H9 (cell line): ENCODE results near the gene EPHA4. TPM values are rescaled to one million over a fixed set of nuclear protein-coding genes. Genes with fewer than 3 reads are reported as not detected.
A peak's percentile ranks its signal among the peaks of the same experiment; 100 is the strongest.
"Not testable (repeated sequence)": the region's sequence is repeated elsewhere in the genome, so short reads cannot be mapped to it uniquely, and the experiment has no call there.

ENCODE experiments used
- DNase-seq: peaks from one replicate; pipeline ENCODE4 v3.0.0-alpha.2; 2017
- H2AFZ ChIP-seq: one replicate; pipeline ENCODE4 v1.6.1; 2013; ENCODE audit warnings: mild to moderate bottlenecking, low read length, control low read depth, moderate library complexity
- H2AK5ac ChIP-seq: 2 replicates; pipeline ENCODE4 v1.6.1; 2013; ENCODE audit warnings: low read length, control low read depth, mixed read lengths; ENCODE audit not compliant: insufficient read length
- H2BK120ac ChIP-seq: one replicate; pipeline ENCODE4 v1.6.1; 2013; ENCODE audit warnings: low read depth, mild to moderate bottlenecking, low read length, control low read depth, inconsistent platforms; ENCODE audit not compliant: poor library complexity, severe bottlenecking
- H2BK12ac ChIP-seq: 2 replicates; pipeline ENCODE4 v1.6.1; 2013; ENCODE audit warnings: low read length, control low read depth, mixed read lengths, low read depth; ENCODE audit not compliant: insufficient read length
- H2BK15ac ChIP-seq: 2 replicates; pipeline ENCODE4 v1.6.1; 2013; ENCODE audit warnings: low read depth, low read length, control low read depth
- H2BK20ac ChIP-seq: one replicate; pipeline ENCODE4 v1.6.1; 2013; ENCODE audit warnings: low read depth, mild to moderate bottlenecking, low read length, control low read depth, inconsistent platforms; ENCODE audit not compliant: poor library complexity, severe bottlenecking
- H2BK5ac ChIP-seq: 2 replicates; pipeline ENCODE4 v1.6.1; 2013; ENCODE audit warnings: low read length, control low read depth, mixed read lengths; ENCODE audit not compliant: insufficient read length
- H3K14ac ChIP-seq: 2 replicates; pipeline ENCODE4 v1.6.1; 2013; ENCODE audit warnings: low read length, control low read depth; ENCODE audit not compliant: insufficient read depth
- H3K18ac ChIP-seq: 2 replicates; pipeline ENCODE4 v1.6.1; 2013; ENCODE audit warnings: low read depth, mild to moderate bottlenecking, mixed read lengths, low read length, control low read depth; ENCODE audit not compliant: insufficient read length
- H3K23ac ChIP-seq: 2 replicates; pipeline ENCODE4 v1.6.1; 2013; ENCODE audit warnings: low read length, control low read depth, mixed read lengths, low read depth; ENCODE audit not compliant: insufficient read length
- H3K23me2 ChIP-seq: 2 replicates; pipeline ENCODE4 v1.6.1; 2013; ENCODE audit warnings: low read depth, mild to moderate bottlenecking, mixed read lengths, low read length, control low read depth; ENCODE audit not compliant: insufficient read length, poor library complexity, severe bottlenecking
- H3K27ac ChIP-seq: 2 replicates; pipeline ENCODE4 v1.5.1; 2013; ENCODE audit warnings: low read length, control low read depth, mixed read lengths, low read depth; ENCODE audit not compliant: insufficient read length
- H3K27me3 ChIP-seq: 2 replicates; pipeline ENCODE4 v1.6.1; 2013; ENCODE audit warnings: low read length, control low read depth, inconsistent platforms; ENCODE audit not compliant: insufficient read depth
- H3K4ac ChIP-seq: 2 replicates; pipeline ENCODE4 v1.6.1; 2013; ENCODE audit warnings: low read depth, mild to moderate bottlenecking, control low read depth, inconsistent platforms, low read length, moderate library complexity
- H3K4me1 ChIP-seq: 2 replicates; pipeline ENCODE4 v1.6.1; 2013; ENCODE audit warnings: low read length, control low read depth, inconsistent platforms; ENCODE audit not compliant: insufficient read depth
- H3K4me2 ChIP-seq: 2 replicates; pipeline ENCODE4 v1.6.1; 2013; ENCODE audit warnings: low read length, control low read depth, mixed read lengths; ENCODE audit not compliant: insufficient read length, insufficient read depth
- H3K56ac ChIP-seq: 2 replicates; pipeline ENCODE4 v1.6.1; 2013; ENCODE audit warnings: low read depth, mild to moderate bottlenecking, mixed read lengths, low read length, control low read depth; ENCODE audit not compliant: insufficient read length
- H3K79me1 ChIP-seq: 2 replicates; pipeline ENCODE4 v1.6.1; 2013; ENCODE audit warnings: low read depth, mild to moderate bottlenecking, moderate library complexity, low read length, control low read depth, inconsistent platforms; ENCODE audit not compliant: insufficient read depth, poor library complexity, severe bottlenecking
- H3K79me2 ChIP-seq: 2 replicates; pipeline ENCODE4 v1.6.1; 2013; ENCODE audit warnings: low read length, control low read depth, inconsistent platforms; ENCODE audit not compliant: insufficient read depth
- H3K9ac ChIP-seq: 2 replicates; pipeline ENCODE4 v1.6.1; 2013; ENCODE audit warnings: low read length, control low read depth, mixed read lengths; ENCODE audit not compliant: insufficient read length; ENCODE audit errors: extremely low read depth
- H3K9me3 ChIP-seq: one replicate; pipeline ENCODE4 v1.6.1; 2013; ENCODE audit warnings: low read depth, low read length, inconsistent platforms; ENCODE audit not compliant: control insufficient read depth
- H3T11ph ChIP-seq: one replicate; pipeline ENCODE4 v1.6.1; 2013; ENCODE audit warnings: mild to moderate bottlenecking, low read length, control low read depth, inconsistent platforms
- H4K20me1 ChIP-seq: one replicate; pipeline ENCODE4 v1.6.1; 2013; ENCODE audit not compliant: control insufficient read depth, insufficient read length, insufficient read depth
- H4K5ac ChIP-seq: 2 replicates; pipeline ENCODE4 v1.6.1; 2013; ENCODE audit warnings: low read depth, mild to moderate bottlenecking, mixed read lengths, low read length, control low read depth; ENCODE audit not compliant: insufficient read length
- H4K8ac ChIP-seq: replicated peaks from 2 replicates; pipeline ENCODE4 v1.6.1; 2013; ENCODE audit warnings: low read length, control low read depth, mixed read lengths, low read depth; ENCODE audit not compliant: insufficient read length
- H4K91ac ChIP-seq: 2 replicates; pipeline ENCODE4 v1.6.1; 2013; ENCODE audit warnings: low read depth, mild to moderate bottlenecking, moderate library complexity, mixed read lengths, low read length, control low read depth; ENCODE audit not compliant: insufficient read length
- H3K27ac Mint-ChIP-seq, 3 experiments: 2 replicates in 2 of 3; 3 replicates in 1 of 3; pipeline ENCODE4 v1.8.0; 2020 to 2021; ENCODE audit warnings: mixed read lengths in 3 of 3, mild to moderate bottlenecking in 1 of 3, moderate library complexity in 1 of 3
- H3K27me3 Mint-ChIP-seq: 2 replicates; pipeline ENCODE4 v1.8.0; 2021; ENCODE audit warnings: low read depth, mild to moderate bottlenecking, moderate library complexity, mixed read lengths
- H3K36me3 Mint-ChIP-seq, 3 experiments: 2 replicates in 2 of 3; 3 replicates in 1 of 3; pipeline ENCODE4 v1.8.0; 2020 to 2021; ENCODE audit warnings: low read depth in 3 of 3, mixed read lengths in 3 of 3; ENCODE audit not compliant: insufficient read depth in 1 of 3
- H3K4me1 Mint-ChIP-seq, 2 experiments: 2 replicates each; pipeline ENCODE4 v1.8.0; 2020; ENCODE audit warnings: mixed read lengths in 2 of 2
- H3K4me3 Mint-ChIP-seq, 2 experiments: 2 replicates in 1 of 2; 3 replicates in 1 of 2; pipeline ENCODE4 v1.8.0; 2020 to 2021; ENCODE audit warnings: mild to moderate bottlenecking in 2 of 2, mixed read lengths in 2 of 2, moderate library complexity in 1 of 2
- H3K9me3 Mint-ChIP-seq, 2 experiments: 2 replicates in 1 of 2; 3 replicates in 1 of 2; pipeline ENCODE4 v1.8.0; 2020; ENCODE audit warnings: mild to moderate bottlenecking in 2 of 2, mixed read lengths in 2 of 2, moderate library complexity in 1 of 2
- CTCF ChIP-seq: fragments of 200-600 bp; sonication (generic); conservative IDR thresholded peaks from 3 replicates; pipeline ENCODE4 v1.8.0; 2021; ENCODE audit warnings: antibody characterized with exemption, mild to moderate bottlenecking
- WGBS: extraction: QIAGEN DNeasy Blood & Tissue Kit; methylation state at CpG from one replicate; pipeline ENCODE4 v1.1.7; 2013; ENCODE audit warnings: missing lambda C conversion rate, low lambda C conversion rate, mixed read lengths; ENCODE audit not compliant: insufficient read length; ENCODE audit errors: extremely low coverage; 5-methylcytosine and 5-hydroxymethylcytosine counted together
- total RNA-seq: library from RNA; stranded (reverse); gene quantifications from 2 replicates; pipeline ENCODE4 v1.2.1, GENCODE V29; 2021

The EPHA4 gene
- total RNA-seq, 1 experiment from 2014 or later = 25.1 TPM

- peak overlapping the region in 1 of 3 experiments; percentile 60; a peak in 1 of 7 replicates for H3K27ac Mint-ChIP-seq
- no peak overlapping the region for H2BK120ac ChIP-seq
- DNase-seq = no peak
Measured at GRCh38 chr2:221513232-221513631, 58.9 kb downstream of the EPHA4 start.

GRCh38 chr2:221511325-221511724, 60.8 kb downstream of the EPHA4 start:
- not testable (repeated sequence) for H2BK5ac ChIP-seq, H3K18ac ChIP-seq, H2AK5ac ChIP-seq, H4K20me1 ChIP-seq, H3K36me3 Mint-ChIP-seq, H2AFZ ChIP-seq, H3K4me2 ChIP-seq, H3K9ac ChIP-seq, H3K79me1 ChIP-seq, H3K14ac ChIP-seq, H3K56ac ChIP-seq, H4K8ac ChIP-seq, H4K91ac ChIP-seq, H3K4me3 Mint-ChIP-seq, H2BK12ac ChIP-seq, H3K9me3 ChIP-seq, H3K4ac ChIP-seq, H3K27me3 Mint-ChIP-seq, H2BK20ac ChIP-seq, H3K9me3 Mint-ChIP-seq, DNase-seq, H4K5ac ChIP-seq, H3K27ac Mint-ChIP-seq, H2BK15ac ChIP-seq, H3K27ac ChIP-seq, H2BK120ac ChIP-seq, H3K4me1 ChIP-seq, H3K79me2 ChIP-seq, H3K23ac ChIP-seq, H3K27me3 ChIP-seq, H3K23me2 ChIP-seq, H3T11ph ChIP-seq
- H3K4me1 Mint-ChIP-seq = peaks cover 21 to 31% of the 10 kb centered on the region in 2 experiments
- WGBS = no CpG with 5 or more reads among the region's 5 CpGs

More at GRCh38 chr2:221513232-221513631, 58.9 kb downstream of the EPHA4 start:
- H3K56ac ChIP-seq = no peak overlapping the region
- no peak for TF ChIP-seq CTCF
- H3K4ac ChIP-seq = no peak overlapping the region
- H2BK15ac ChIP-seq = no peak overlapping the region
- H3K4me3 Mint-ChIP-seq = no peak overlapping the region
- H3K27me3 ChIP-seq = no peaks in the 10 kb centered on the region
- no peak overlapping the region for H2AK5ac ChIP-seq
- no peak overlapping the region for H4K5ac ChIP-seq
- no peak overlapping the region for H3K18ac ChIP-seq
- H3K23ac ChIP-seq = no peak overlapping the region
- no peaks in the 10 kb centered on the region for H3K23me2 ChIP-seq
- H4K8ac ChIP-seq = no peak overlapping the region
- no peak overlapping the region for H3K9ac ChIP-seq
- no peak overlapping the region for H4K91ac ChIP-seq
- no peaks in the 10 kb centered on the region for H3K9me3 Mint-ChIP-seq
- H3K27ac ChIP-seq = no peak overlapping the region
- no peak overlapping the region for H2BK12ac ChIP-seq
- H3K14ac ChIP-seq = no peak overlapping the region; the same call in 1 of the 2 replicates
- no peaks in the 10 kb centered on the region for H4K20me1 ChIP-seq
- H3K79me2 ChIP-seq = no peaks in the 10 kb centered on the region
- H2BK20ac ChIP-seq = no peak overlapping the region
- H3K4me1 Mint-ChIP-seq = peaks cover 21 to 31% of the 10 kb centered on the region in 2 experiments
- no peak overlapping the region for H3T11ph ChIP-seq
- no peaks in the 10 kb centered on the region for H3K27me3 Mint-ChIP-seq
- H2BK5ac ChIP-seq = no peak overlapping the region
- H3K79me1 ChIP-seq = no peaks in the 10 kb centered on the region
- peaks cover 2% of the 10 kb centered on the region; the same call in 1 of the 2 replicates for H3K4me1 ChIP-seq
- H3K4me2 ChIP-seq = no peak overlapping the region
- no peaks in the 10 kb centered on the region for H3K9me3 ChIP-seq
- peaks cover 0 to 3% (median 0%) of the 10 kb centered on the region in 3 experiments; a peak in 1 of 7 replicates for H3K36me3 Mint-ChIP-seq
- no peak overlapping the region for H2AFZ ChIP-seq
- no CpG with 5 or more reads among the region's 5 CpGs for whole genome bisulfite sequencing
